ENCODE measurements around the gene LHB. TPM values are rescaled to one million over a fixed set of nuclear protein-coding genes. Genes with fewer than 3 reads are reported as not detected.
"Not testable (repeated sequence)": the region's sequence is repeated elsewhere in the genome, so short reads cannot be mapped to it uniquely, and the experiment has no call there.

The LHB gene
- not detected for total RNA-seq

DNA sequence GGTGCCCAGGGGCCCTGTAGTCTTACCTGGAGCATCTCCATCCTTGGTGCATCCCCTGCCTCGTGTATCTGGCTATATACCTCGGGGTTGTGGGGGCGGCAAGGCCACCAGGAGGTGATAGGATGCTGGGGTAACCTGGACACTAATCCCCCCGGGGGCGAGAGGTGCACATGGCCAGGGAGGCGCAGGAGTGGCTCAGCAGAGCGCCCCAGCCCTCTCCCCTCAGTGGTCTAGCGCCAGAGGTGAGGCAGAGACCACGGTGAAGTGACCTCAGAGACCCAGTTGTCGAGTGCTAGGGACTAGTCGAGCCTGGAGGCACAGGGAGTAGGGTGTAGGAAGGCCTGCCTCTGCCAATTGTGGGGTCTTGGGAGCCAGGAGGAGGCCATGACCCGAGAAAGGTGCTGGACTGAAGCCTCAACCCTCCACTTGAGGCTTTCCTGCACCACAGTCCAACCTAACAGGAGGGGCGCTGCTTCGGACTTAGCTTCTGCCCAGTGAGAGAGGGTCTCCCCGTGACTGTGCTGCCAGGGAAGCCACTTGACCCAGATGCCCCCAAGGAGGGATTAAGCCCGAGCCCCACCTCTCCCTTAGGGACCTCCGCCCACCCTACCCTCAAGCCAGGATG, at the start of gene LHB:
Gene LHB, minus strand, starts transcription at position 51 of the 625 bp plus-strand sequence. Its CDS starts 10 bp downstream, at position 41.
- ATAC-seq: no peak

GRCh38 chr19:49065905-49066512, 49.1 kb upstream of the LHB start:
- no peak for ATAC-seq

- peak; percentile 64 for ATAC-seq
These were observed 48.1 kb upstream of the LHB start, which contains the start of gene NTF4 for GRCh38 chr19:49064768-49065611. Gene NTF4 (minus strand): TSS chr19:49064818. CDS start chr19:49061997, 2,821 bp downstream.

DNA sequence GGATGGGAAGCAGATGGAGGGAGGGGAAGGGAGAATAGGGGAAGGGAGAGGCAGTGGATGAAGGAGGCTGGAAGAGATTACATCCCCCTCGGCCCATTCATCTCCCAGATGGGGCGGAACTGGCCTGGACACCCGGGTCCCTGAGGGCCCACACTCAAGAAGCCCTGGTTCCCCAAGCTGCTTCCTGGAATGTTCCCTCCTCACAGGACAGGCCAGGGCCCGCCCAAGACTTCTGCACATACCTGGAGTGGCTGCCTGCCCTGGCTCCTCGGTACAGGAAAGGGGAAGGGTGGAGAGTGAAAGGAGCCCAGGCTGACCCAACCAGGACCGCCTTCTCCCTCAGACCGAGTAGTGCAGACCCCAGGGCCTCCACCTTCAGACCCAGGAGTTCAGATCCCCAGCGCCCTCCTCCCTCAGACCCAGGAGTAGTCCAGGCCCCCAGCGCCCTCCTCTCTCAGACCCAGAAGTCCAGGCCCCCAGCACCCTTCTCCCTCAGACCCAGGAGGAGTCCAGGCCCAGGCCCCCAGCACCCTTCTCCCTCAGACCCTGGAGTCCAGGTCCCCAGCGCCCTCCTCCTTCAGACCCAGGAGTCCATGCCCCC, 47.2 kb upstream of the LHB start:
- peak; percentile 78 for ATAC-seq

- no peak for ATAC-seq
These were observed 44.6 kb upstream of the LHB start for GRCh38 chr19:49061445-49061844.

DNA sequence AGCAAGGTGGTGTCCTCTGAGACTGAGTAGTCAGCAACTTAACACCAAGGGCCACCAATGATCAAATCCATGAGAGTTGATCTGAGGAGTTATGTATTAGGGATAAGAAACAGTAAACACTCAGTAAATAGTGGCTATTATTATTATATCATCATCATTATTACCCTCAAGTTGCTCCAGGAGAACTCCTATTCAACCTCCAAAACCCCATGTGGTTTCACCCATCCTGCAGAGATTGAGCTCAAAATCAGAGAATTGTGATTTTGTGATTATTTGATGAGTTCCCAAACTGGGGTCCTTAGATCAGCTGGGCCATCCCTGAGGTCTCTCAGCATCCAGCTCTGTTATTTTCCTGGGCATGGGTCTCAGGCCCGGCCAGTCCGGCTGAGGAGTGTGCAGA, 44.1 kb upstream of the LHB start:
- ATAC-seq: no peak

- no peak for ATAC-seq
These were observed 42.2 kb upstream of the LHB start for GRCh38 chr19:49059053-49059452.

- peak; percentile 10 for ATAC-seq
These were observed 41.7 kb upstream of the LHB start for GRCh38 chr19:49058562-49058961.

GRCh38 chr19:49057636-49058234, 40.8 kb upstream of the LHB start, which contains the start of gene CGB7:
Gene CGB7 (minus strand): TSS chr19:49057749. CDS start chr19:49055375, 2,374 bp downstream.
- ATAC-seq: peak; percentile 53

GRCh38 chr19:49056902-49057596, 40.2 kb upstream of the LHB start:
- ATAC-seq: peak; percentile 6

- ATAC-seq: peak; percentile 80
These were observed 39.4 kb upstream of the LHB start for GRCh38 chr19:49056101-49056901.

DNA sequence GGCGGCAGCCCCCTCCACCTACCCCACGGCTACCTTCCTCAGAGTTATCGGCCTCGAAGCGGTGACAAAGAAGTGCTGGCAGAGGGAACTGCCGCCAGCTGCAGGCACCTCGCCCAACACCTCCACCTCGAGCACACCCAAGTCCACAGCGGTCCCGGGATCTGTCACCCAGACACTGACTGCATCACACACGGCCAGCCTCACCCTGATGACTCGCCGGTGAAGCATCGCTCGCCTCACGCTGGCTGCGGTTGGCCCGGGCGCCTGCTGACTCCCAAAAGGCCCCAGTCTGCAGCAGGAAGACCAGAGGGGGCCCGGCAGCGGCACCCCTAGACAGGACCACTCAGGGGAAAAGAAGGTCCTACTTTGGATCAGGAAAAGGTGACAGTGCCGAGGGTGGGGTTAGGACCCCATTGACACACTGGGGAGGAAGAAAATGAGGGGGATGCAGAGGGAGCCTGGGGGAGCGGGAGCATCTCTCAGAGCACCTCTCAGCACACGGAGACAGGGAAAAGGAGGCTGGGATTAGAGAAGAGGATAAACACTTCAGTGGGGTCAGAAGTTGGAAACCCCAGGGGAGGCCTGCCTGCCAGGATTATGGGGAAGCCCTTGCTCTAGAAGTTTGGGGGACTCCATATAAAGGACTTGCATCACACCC, 33.6 kb upstream of the LHB start:
- peak; percentile 98 for ATAC-seq

- ATAC-seq: not testable (repeated sequence)
These were observed 32.9 kb upstream of the LHB start for GRCh38 chr19:49049834-49050233.

DNA sequence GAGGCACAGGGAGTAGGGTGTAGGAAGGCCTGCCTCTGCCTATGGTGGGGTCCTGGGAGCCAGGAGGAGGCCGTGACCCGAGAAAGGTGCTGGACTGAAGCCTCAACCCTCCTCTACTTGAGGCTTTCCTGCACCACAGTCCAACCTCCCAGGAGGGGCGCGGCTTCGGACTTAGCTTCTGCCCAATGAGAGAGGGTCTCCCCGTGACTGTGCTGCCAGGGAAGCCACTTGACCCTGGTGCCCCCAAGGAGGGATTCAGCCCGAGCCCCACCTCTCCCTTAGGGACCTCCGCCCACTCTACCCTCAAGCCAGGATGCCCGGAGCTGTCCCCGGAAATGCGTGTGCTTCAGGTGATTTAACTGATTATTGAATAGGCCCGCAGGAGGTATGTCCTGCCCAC, 32.1 kb upstream of the LHB start, which contains the start of gene CGB8:
Gene CGB8, minus strand, starts transcription at position 101 of the 400 bp plus-strand sequence. CDS start 372 bp downstream, outside the sequence.
- ATAC-seq: not testable (repeated sequence)

GRCh38 chr19:49043548-49043947, 26.7 kb upstream of the LHB start, which contains the start of gene CGB5:
Gene CGB5 (plus strand): TSS chr19:49043848. CDS start chr19:49044210, 362 bp downstream.
- not testable (repeated sequence) for ATAC-seq

DNA sequence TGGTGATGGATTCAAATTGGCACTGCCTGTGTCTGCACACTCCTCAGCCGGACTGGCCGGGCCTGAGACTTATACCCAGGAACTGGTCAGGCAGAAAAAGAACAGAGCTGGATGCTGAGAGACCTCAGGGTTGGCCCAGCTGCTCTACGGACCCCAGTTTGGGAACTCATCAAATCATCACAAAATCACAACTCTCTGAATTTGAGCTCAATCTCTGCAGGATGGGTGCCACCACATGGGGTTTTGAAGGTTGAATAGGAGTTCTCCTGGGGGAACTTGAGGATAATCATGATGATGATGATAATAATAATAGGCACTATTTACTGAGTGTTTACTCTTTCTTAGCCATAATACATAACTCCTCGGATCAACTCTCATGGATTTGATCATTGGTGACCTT, 25.8 kb upstream of the LHB start:
- ATAC-seq: not testable (repeated sequence)

GRCh38 chr19:49042177-49042576, 25.3 kb upstream of the LHB start:
- no peak for ATAC-seq

- not testable (repeated sequence) for ATAC-seq
These were observed 22.8 kb upstream of the LHB start for GRCh38 chr19:49039736-49040135.

GRCh38 chr19:49038557-49039276, 21.8 kb upstream of the LHB start:
- ATAC-seq: peak; percentile 55
